Limb (tissue), 2 donors: Measurements from ENCODE around the gene FXN.

ENCODE experiments used
- DNase-seq, 2 donors: peaks; one replicate each; pipeline ENCODE4 v3.0.0-alpha.2; 2016; ENCODE audit errors: extremely low spot score in 2 of 2

FXN gene

GRCh38 chr9:69137311-69137710 is 101.8 kb downstream of the FXN start:
- no peak for DNase-seq

GRCh38 chr9:69139596-69139995 is 104.0 kb downstream of the FXN start:
- no peak for DNase-seq

GRCh38 chr9:69140123-69140735 is 104.7 kb downstream of the FXN start:
- no peak for DNase-seq

- no peak for DNase-seq
Observed at GRCh38 chr9:69141851-69142250, 106.3 kb downstream of the FXN start.

GRCh38 chr9:69143291-69143690 is 107.7 kb downstream of the FXN start:
- DNase-seq: no peak

GRCh38 chr9:69145144-69145715 is 109.7 kb downstream of the FXN start:
- no peak for DNase-seq

- no peak for DNase-seq
Observed at GRCh38 chr9:69147041-69147834, 111.7 kb downstream of the FXN start.

- DNase-seq: no peak
Observed at GRCh38 chr9:69149321-69149807, 113.8 kb downstream of the FXN start.
